ENCODE measurements around the gene KCND3. TPM values are rescaled to one million over a fixed set of nuclear protein-coding genes. Genes with fewer than 3 reads are reported as not detected.

Gene KCND3
- total and polyA plus RNA-seq, 8 donors = 2.5 to 18.6 (median 6.9) TPM

DNA sequence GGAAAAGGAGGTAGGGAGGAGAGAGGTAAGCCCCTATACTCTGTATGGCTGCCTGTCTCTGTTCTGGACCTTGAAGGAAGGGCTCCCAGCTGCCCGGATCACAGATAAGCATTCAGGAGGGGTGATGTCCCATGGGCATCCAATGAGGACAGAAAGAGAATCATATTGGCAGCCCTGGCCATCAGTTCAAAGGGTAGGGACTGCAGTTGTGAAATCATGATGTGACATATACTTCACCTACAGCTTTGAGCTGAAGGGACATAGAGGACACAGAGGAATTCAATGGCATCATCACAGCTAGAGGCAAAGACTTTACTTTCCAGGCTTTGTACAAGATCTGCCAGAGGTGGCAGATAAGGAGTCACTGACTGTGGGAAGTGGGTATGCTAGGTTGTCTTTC lies 212.2 kb downstream of the KCND3 start:
- no peak for TF ChIP-seq CTCF (IDR thresholded peaks at IDR 0.05)
- no peak overlapping the region for H3K4me3 ChIP-seq
- DNase-seq (no peak), ATAC-seq (no peak), FAIRE-seq (no peak)
- H3K27ac ChIP-seq = no peak overlapping the region
- no peaks in the 10 kb centered on the region for H3K9me3 ChIP-seq
- no peaks in the 10 kb centered on the region for H3K27me3 ChIP-seq
- intact Hi-C loops (cut with DNase I) = loop anchor here in 1 of 3 donors (10.0 kb wide), 1 partner anchor 292 kb away; no protein-coding TSS in a partner anchor
- no peaks in the 10 kb centered on the region for H3K36me3 ChIP-seq
- H3K4me1 ChIP-seq = no peaks in the 10 kb centered on the region
- 64 to 74% methylated on average over 1 of the region's 1 CpG for WGBS, 2 donors

- no peak for FAIRE-seq
- no peak for ATAC-seq
Observed at GRCh38 chr1:111776861-111777260, 212.6 kb downstream of the KCND3 start.

DNA sequence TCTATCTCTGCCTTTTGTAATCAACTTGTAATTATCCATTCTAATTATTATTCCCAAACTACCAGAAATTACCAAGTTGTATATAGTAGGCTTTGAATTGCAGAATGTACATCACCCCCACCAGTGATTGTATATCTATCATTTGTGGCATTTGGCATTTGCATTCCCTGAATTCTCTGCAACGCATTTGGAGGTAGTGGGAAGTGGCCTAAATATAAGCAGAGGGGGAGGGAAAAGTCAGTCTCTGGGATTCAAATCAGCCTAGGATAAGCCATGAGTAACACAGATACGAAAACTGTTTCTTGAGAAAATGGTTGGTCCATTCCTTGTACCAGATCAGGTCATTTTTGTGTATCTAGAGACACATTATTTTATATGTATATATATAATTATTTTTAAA lies 213.1 kb downstream of the KCND3 start:
- Histone ChIP-seq H3K4me1 (no peaks in the 10 kb centered on the region), H3K27me3 (no peaks in the 10 kb centered on the region), H3K4me3 (no peak overlapping the region), H3K9me3 (no peaks in the 10 kb centered on the region), H3K27ac (no peak overlapping the region), H3K36me3 (no peaks in the 10 kb centered on the region)
- intact Hi-C loops (cut with DNase I) = loop anchor here in 1 of 3 donors (10.0 kb wide), 1 partner anchor 292 kb away; no protein-coding TSS in a partner anchor
- 83 to 90% methylated on average over 2 of the region's 2 CpGs for WGBS, 2 donors
- DNase-seq (no peak), ATAC-seq (no peak), FAIRE-seq (no peak)
- TF ChIP-seq CTCF (IDR thresholded peaks at IDR 0.05) = no peak

More at GRCh38 chr1:111776861-111777260, 212.6 kb downstream of the KCND3 start:
- Histone ChIP-seq H3K9me3 (no peaks in the 10 kb centered on the region), H3K4me3 (no peak overlapping the region), H3K4me1 (no peaks in the 10 kb centered on the region), H3K27ac (no peak overlapping the region), H3K36me3 (no peaks in the 10 kb centered on the region), H3K27me3 (no peaks in the 10 kb centered on the region)
- WGBS, 2 donors = 86 to 91% methylated on average over 8 of the region's 8 CpGs
- intact Hi-C loops (cut with DNase I) = loop anchor here in 1 of 3 donors (10.0 kb wide), 1 partner anchor 292 kb away; no protein-coding TSS in a partner anchor
- DNase-seq = no peak
- TF ChIP-seq CTCF (IDR thresholded peaks at IDR 0.05) = no peak

- H3K27ac ChIP-seq = no peak overlapping the region
- ATAC-seq = no peak
- no peak for TF ChIP-seq CTCF (IDR thresholded peaks at IDR 0.05)
- intact Hi-C loops (cut with DNase I) = loop anchor here in 1 of 3 donors (10.0 kb wide), 1 partner anchor 291 kb away; no protein-coding TSS in a partner anchor
- WGBS, 2 donors = 81 to 85% methylated on average over 9 of the region's 9 CpGs
- H3K9me3 ChIP-seq = no peaks in the 10 kb centered on the region
- no peaks in the 10 kb centered on the region for H3K4me1 ChIP-seq
- FAIRE-seq = no peak
- no peak for DNase-seq
- H3K27me3 ChIP-seq = no peaks in the 10 kb centered on the region
- H3K4me3 ChIP-seq = no peak overlapping the region
- H3K36me3 ChIP-seq = no peaks in the 10 kb centered on the region
Observed at GRCh38 chr1:111775966-111776365, 213.5 kb downstream of the KCND3 start.

- no peak for ATAC-seq
- no peaks in the 10 kb centered on the region for H3K9me3 ChIP-seq
- WGBS, 2 donors = 86 to 87% methylated on average over 4 of the region's 4 CpGs
- no peak overlapping the region for H3K27ac ChIP-seq
- H3K4me3 ChIP-seq = no peak overlapping the region
- no peaks in the 10 kb centered on the region for H3K27me3 ChIP-seq
- H3K36me3 ChIP-seq = peaks cover 0 to 13% (median 0%) of the 10 kb centered on the region in 3 donors
- DNase-seq = no peak
- H3K4me1 ChIP-seq = peaks cover 0 to 6% (median 0%) of the 10 kb centered on the region in 3 donors
- intact Hi-C loops (cut with DNase I) = loop anchor here in 1 of 3 donors (10.0 kb wide), 1 partner anchor 286 kb away; no protein-coding TSS in a partner anchor
- no peak for TF ChIP-seq CTCF (IDR thresholded peaks at IDR 0.05)
- FAIRE-seq = no peak
Observed at GRCh38 chr1:111770916-111771315, 218.6 kb downstream of the KCND3 start.

Data from pancreas (tissue), 10 donors.